Breast epithelium (tissue), 4 donors: Measurements from ENCODE around the gene HSBP1. TPM values are rescaled to one million over a fixed set of nuclear protein-coding genes. Genes with fewer than 3 reads are reported as not detected.

Experiments used
- DNase-seq, 2 donors: peaks; one replicate each; pipeline ENCODE4 v3.0.0-alpha.2; 2019; ENCODE audit warnings: low spot score in 2 of 2
- H3K27ac ChIP-seq, 2 donors: fragments of 200-600 bp; sonication (generic) in 1 of 2; one replicate each; pipeline ENCODE4 v1.5.1; 2016 to 2019; ENCODE audit warnings: mild to moderate bottlenecking in 1 of 2
- H3K27me3 ChIP-seq, 2 donors: fragments of 200-600 bp; sonication (generic) in 1 of 2; one replicate each; pipeline versions ENCODE4 v1.5.1 to v1.6.0; 2017 to 2019; ENCODE audit warnings: control low read depth in 1 of 2, mild to moderate bottlenecking in 1 of 2
- H3K36me3 ChIP-seq: fragments of 200-600 bp; one replicate; pipeline ENCODE4 v1.5.1; 2019
- H3K4me1 ChIP-seq, 2 donors: fragments of 200-600 bp; sonication (generic); one replicate each; pipeline ENCODE4 v1.5.1; 2016 to 2019; ENCODE audit warnings: control low read depth in 1 of 2
- H3K4me3 ChIP-seq, 3 donors: fragments of 200-600 bp; sonication (generic); 1 replicate in 2 of 3; 2 replicates in 1 of 3; pipeline ENCODE4 v1.5.1; 2016 to 2019; ENCODE audit warnings: mild to moderate bottlenecking in 3 of 3, moderate library complexity in 2 of 3
- H3K9me3 ChIP-seq, 2 donors: fragments of 200-600 bp; sonication (generic) in 1 of 2; one replicate each; pipeline ENCODE4 v1.5.1; 2016 to 2019; ENCODE audit warnings: control low read depth in 1 of 2
- CTCF ChIP-seq, 3 donors: fragments of 450-650 bp; IDR thresholded peaks; one replicate each; pipeline ENCODE4 v1.5.1; 2016 to 2017; ENCODE audit warnings: antibody characterized with exemption in 3 of 3, mild to moderate bottlenecking in 3 of 3, moderate library complexity in 3 of 3
- POLR2A ChIP-seq: fragments of 450-650 bp; IDR thresholded peaks from one replicate; pipeline ENCODE4 v1.6.1; 2016; ENCODE audit warnings: antibody characterized with exemption, mild to moderate bottlenecking, moderate library complexity
- POLR2AphosphoS5 ChIP-seq, 3 donors: sonication (generic); formaldehyde crosslinking; IDR thresholded peaks; one replicate each; pipeline ENCODE4 v1.6.1; 2017; ENCODE audit warnings: antibody characterized with exemption in 3 of 3
- intact Hi-C: fragments of 100-400 bp; cut with DNase I; formaldehyde crosslinking; loops from one replicate; pipeline ENCODE4 v1.15.1; 2023; ENCODE audit warnings: low total_unique reads
- total RNA-seq, 3 donors: library from RNA; depleted of rRNA; stranded (reverse); fragments of >200 nt; gene quantifications; one replicate each; pipeline ENCODE4 v1.1.0, GENCODE V29; 2016

The HSBP1 gene
- total RNA-seq, 3 donors from 2014 or later: 20.2 to 34.7 (median 29.7) TPM

GRCh38 chr16:83807327-83807709, 460 bp upstream of the HSBP1 start:
- TF ChIP-seq POLR2A (no peak), CTCF (IDR thresholded peaks at IDR 0.05) (no peak), POLR2AphosphoS5 (IDR thresholded peaks at IDR 0.05) (no peak)
- intact Hi-C loops: no loop called here
- peaks cover 0 to 3% of the 10 kb centered on the region in 2 donors for H3K4me1 ChIP-seq
- DNase-seq: no peak
- H3K9me3 ChIP-seq: no peaks in the 10 kb centered on the region
- H3K4me3 ChIP-seq: peak overlapping the region; percentile 78 to 99 (median 98)
- no peaks in the 10 kb centered on the region for H3K36me3 ChIP-seq
- peak overlapping the region; percentile 86 to 88 for H3K27ac ChIP-seq
- no peaks in the 10 kb centered on the region for H3K27me3 ChIP-seq

GRCh38 chr16:83808573-83809014, 816 bp downstream of the HSBP1 start:
- TF ChIP-seq POLR2A (no peak), POLR2AphosphoS5 (IDR thresholded peaks at IDR 0.05) (no peak), CTCF (IDR thresholded peaks at IDR 0.05) (no peak)
- Histone ChIP-seq H3K27me3 (no peaks in the 10 kb centered on the region), H3K4me1 (peaks cover 0 to 3% of the 10 kb centered on the region in 2 donors), H3K27ac (peak overlapping the region; percentile 86 to 88), H3K9me3 (no peaks in the 10 kb centered on the region), H3K4me3 (peak overlapping the region; percentile 78 to 99 (median 98)), H3K36me3 (no peaks in the 10 kb centered on the region)
- intact Hi-C loops: no loop called here
- DNase-seq: no peak

- Histone ChIP-seq H3K9me3 (no peaks in the 10 kb centered on the region), H3K4me3 (peak overlapping the region; percentile 78 to 99 (median 98)), H3K27me3 (no peaks in the 10 kb centered on the region), H3K36me3 (no peaks in the 10 kb centered on the region), H3K4me1 (peaks cover 0 to 3% of the 10 kb centered on the region in 2 donors), H3K27ac (peak overlapping the region in 1 of 2 donors; percentile 88)
- intact Hi-C loops: no loop called here
- TF ChIP-seq POLR2A: no peak
- no peak for TF ChIP-seq POLR2AphosphoS5 (IDR thresholded peaks at IDR 0.05)
- TF ChIP-seq CTCF (IDR thresholded peaks at IDR 0.05): no peak
- no peak for DNase-seq
Observed at GRCh38 chr16:83809092-83809491, 1.3 kb downstream of the HSBP1 start.

GRCh38 chr16:83810901-83811300, 3.1 kb downstream of the HSBP1 start:
- H3K4me1 ChIP-seq: peaks cover 0 to 3% of the 10 kb centered on the region in 2 donors
- DNase-seq: no peak
- intact Hi-C loops: no loop called here
- H3K9me3 ChIP-seq: no peaks in the 10 kb centered on the region
- H3K36me3 ChIP-seq: no peaks in the 10 kb centered on the region
- no peak overlapping the region for H3K27ac ChIP-seq
- H3K4me3 ChIP-seq: no peak overlapping the region
- TF ChIP-seq POLR2AphosphoS5 (IDR thresholded peaks at IDR 0.05) (no peak), CTCF (IDR thresholded peaks at IDR 0.05) (no peak), POLR2A (no peak)
- no peaks in the 10 kb centered on the region for H3K27me3 ChIP-seq

- Histone ChIP-seq H3K4me3 (no peak overlapping the region), H3K27ac (peak overlapping the region in 1 of 2 donors; percentile 22), H3K4me1 (peaks cover 0 to 2% of the 10 kb centered on the region in 2 donors), H3K36me3 (no peaks in the 10 kb centered on the region), H3K9me3 (no peaks in the 10 kb centered on the region), H3K27me3 (no peaks in the 10 kb centered on the region)
- TF ChIP-seq CTCF (IDR thresholded peaks at IDR 0.05): no peak
- TF ChIP-seq POLR2AphosphoS5 (IDR thresholded peaks at IDR 0.05): peak in 1 of 3 donors; percentile 19
- no peak for DNase-seq
- intact Hi-C loops: no loop called here
Observed at GRCh38 chr16:83813823-83814658, 6.3 kb downstream of the HSBP1 start.
